GM19240 (cell line): ENCODE measurements around the gene PTEN.
"Not testable (repeated sequence)": the region's sequence is repeated elsewhere in the genome, so short reads cannot be mapped to it uniquely, and the experiment has no call there.

Experiments used
- DNase-seq: peaks from one replicate; pipeline ENCODE4 v3.0.0; 2011; ENCODE audit warnings: low spot score; ENCODE audit not compliant: insufficient read length

Gene PTEN

GRCh38 chr10:87869773-87870551 is 6.5 kb downstream of the PTEN start:
- DNase-seq, result no peak

- DNase-seq, result no peak
Observed at GRCh38 chr10:87872828-87873227, 9.4 kb downstream of the PTEN start.

DNA sequence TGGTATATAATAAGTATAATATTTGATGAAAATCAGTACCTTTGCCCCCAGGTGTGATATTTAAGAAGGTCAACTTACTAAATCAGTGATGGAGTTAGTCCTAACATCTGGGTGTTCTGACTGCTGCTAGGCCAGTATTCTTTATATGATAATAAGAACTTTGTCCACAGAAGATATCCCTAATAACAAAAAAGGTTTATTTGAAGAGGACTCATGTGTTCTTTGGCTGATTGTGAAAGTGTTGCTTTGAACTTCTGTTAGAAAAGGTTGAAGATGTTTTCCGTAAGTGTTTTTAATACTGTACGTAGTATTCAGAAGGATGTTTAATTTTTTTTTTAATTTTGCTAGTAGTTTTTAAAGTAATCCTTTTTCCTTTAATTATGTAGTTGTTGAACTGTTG is 10.2 kb downstream of the PTEN start:
- DNase-seq, result no peak

GRCh38 chr10:87875929-87876571 is 12.6 kb downstream of the PTEN start:
- no peak for DNase-seq

DNA sequence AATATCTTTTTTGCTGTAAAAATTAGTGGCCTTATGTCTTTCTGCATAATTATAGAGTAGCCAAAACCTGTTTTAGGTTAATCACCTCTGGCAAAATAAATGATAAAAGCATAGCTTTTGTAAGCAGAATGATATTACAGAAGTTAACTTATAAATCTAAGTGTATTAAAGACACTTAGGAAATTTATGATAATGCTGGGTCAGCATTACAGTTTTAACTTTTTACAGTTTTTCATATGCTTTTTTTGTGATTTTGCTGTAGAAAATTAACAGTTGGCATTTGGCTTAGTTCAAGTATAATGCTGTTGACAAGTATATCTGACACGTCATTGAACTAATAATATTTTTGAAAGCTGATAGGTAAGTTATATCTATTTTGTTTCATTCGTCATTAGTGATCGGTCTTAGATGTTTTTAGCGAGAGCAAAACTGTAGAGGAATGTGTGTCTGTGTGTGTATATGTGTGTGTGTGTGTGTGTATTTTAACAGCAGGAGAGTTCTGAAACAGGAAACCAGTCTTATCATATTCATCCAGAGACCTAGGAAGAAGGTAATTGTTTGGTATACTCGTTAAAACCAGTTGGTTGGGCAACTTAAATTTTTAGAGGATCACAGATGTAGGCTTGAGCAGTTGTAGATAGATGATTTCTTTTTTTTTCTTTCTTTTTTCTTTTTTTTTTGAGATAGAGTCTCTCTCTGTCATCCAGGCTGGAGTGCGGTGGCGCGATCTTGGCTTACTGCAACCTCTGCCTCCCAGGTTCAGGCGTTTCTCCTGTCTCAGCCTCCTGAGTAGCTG is 15.4 kb downstream of the PTEN start:
- DNase-seq, result no peak

GRCh38 chr10:87880336-87880735 is 16.9 kb downstream of the PTEN start:
- no peak for DNase-seq

DNA sequence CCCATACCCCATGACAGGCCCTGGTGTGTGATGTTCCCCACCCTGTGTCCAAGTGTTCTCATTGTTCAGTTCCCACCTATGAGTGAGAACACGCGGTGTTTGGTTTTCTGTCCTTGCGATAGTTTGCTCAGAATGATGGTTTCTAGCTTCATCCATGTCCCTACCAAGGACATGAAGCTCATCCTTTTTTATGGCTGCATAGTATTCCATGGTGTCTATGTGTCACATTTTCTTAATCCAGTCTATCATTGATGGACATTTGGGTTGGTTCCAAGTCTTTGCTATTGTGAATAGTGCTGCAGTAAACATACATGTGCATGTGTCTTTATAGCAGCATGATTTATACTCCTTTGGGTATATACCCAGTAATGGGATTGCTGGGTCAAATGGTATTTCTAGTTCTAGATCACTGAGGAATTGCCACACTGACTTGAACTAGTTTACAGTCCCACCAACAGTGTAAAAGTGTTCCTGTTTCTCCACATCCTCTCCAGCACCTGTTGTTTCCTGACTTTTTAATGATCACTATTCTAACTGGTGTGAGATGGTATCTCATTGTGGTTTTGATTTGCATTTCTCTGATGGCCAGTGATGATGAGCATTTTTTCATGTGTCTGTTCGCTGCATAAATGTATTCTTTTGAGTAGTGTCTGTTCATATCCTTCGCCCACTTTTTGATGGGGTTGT is 18.1 kb downstream of the PTEN start:
- not testable (repeated sequence) for DNase-seq

GRCh38 chr10:87882555-87883294 is 19.3 kb downstream of the PTEN start:
- DNase-seq, result no peak

GRCh38 chr10:87886635-87887034 is 23.2 kb downstream of the PTEN start:
- no peak for DNase-seq

- no peak for DNase-seq
Observed at GRCh38 chr10:87887146-87887545, 23.7 kb downstream of the PTEN start.

- DNase-seq, result no peak
Observed at GRCh38 chr10:87887548-87888289, 24.3 kb downstream of the PTEN start.

DNA sequence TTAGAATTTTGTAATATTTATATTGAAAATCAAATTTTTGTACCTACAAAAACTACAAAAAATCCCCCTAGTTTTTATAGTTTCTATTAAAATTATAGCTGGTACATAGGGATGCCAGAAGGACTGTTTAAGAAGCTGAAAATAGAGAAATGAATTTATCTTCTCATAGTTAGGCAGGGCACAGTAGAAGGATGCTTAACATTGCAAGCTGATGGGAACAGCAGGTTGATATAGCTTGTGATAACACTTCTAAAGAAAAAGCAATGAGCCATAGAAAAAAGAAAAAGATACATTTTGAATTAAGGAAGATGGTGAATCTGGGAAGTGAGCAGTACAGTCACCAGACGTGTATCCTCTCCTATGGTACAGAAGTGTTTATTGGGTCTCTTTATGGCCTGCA is 32.0 kb downstream of the PTEN start:
- no peak for DNase-seq

DNA sequence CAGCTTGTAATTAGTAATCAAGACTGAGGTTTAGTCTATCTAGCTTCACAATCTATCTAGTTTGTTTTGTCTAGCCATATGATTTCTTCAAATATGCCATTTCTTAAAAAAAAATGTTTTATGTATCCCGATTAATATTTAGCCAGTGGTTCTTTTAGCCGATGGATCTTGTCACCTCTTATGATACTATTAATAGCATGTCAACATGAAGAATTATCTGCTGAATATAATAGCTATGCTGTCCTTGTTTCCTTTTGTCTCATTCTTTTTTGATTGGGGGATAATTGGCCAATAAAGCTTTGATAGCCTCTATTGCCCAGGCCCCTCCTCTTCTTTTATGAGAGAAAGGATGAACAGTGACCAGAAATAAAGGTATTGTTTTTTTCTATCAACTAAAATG is 32.8 kb downstream of the PTEN start:
- no peak for DNase-seq

- DNase-seq, result not testable (repeated sequence)
Observed at GRCh38 chr10:87897957-87898356, 34.5 kb downstream of the PTEN start.

GRCh38 chr10:87903396-87903795 is 40.0 kb downstream of the PTEN start:
- DNase-seq, result not testable (repeated sequence)

GRCh38 chr10:87913156-87913921 is 49.9 kb downstream of the PTEN start:
- no peak for DNase-seq

DNA sequence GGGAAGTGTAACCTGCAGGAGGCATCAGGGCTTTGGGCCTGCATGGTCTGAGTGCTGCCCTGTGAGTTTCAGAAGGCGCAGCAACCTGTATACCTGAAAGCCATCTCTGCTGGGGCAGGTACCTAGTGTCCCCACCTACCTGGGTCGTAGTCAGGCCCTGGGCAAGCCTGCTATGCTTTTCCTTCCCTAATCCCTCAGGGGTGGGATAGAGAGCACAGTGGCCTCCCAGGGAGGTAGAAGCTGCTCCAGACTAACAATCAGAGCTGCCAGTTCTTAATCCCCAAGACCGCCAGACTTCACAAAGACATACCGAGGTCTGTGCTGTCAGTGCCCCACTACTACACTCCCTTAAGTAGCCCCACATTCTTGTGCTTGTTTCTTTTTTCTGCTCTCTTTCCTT is 52.0 kb downstream of the PTEN start:
- DNase-seq, result no peak

- DNase-seq, result no peak
Observed at GRCh38 chr10:87915989-87916388, 52.6 kb downstream of the PTEN start.

- no peak for DNase-seq
Observed at GRCh38 chr10:87916515-87916914, 53.1 kb downstream of the PTEN start.
